Astrocyte of the spinal cord (primary cell): ENCODE results near the gene SNAP91.
"Not testable (repeated sequence)": the region's sequence is repeated elsewhere in the genome, so short reads cannot be mapped to it uniquely, and the experiment has no call there.

ENCODE experiments used
- DNase-seq: peaks from one replicate; pipeline ENCODE4 v3.0.0; 2011; ENCODE audit warnings: low read depth, low spot score
- H3K4me3 ChIP-seq: 2 replicates; pipeline ENCODE4 v1.5.1; 2011; ENCODE audit warnings: low read depth, mild to moderate bottlenecking, low read length, moderate library complexity
- in situ Hi-C: cut with HindIII; loops from 2 replicates; pipeline ENCODE4 v1.10.0; 2017; ENCODE audit warnings: low sequenced_read_pairs
- TF ChIP-seq, protein P1 (sequence below): IDR thresholded peaks from 2 replicates; pipeline ENCODE4 v1.5.1; 2012; ENCODE audit warnings: low read depth, mild to moderate bottlenecking, low read length, inconsistent platforms

SNAP91 gene

GRCh38 chr6:83708970-83709747, at the start of gene SNAP91:
SNAP91 (minus strand) TSS chr6:83709101; CDS start chr6:83707927, 1,174 bp downstream.
- DNase-seq: no peak
- H3K4me3 ChIP-seq: peak within 1 kb of the TSS; percentile 42
- in situ Hi-C loops: no loop called here
- TF ChIP-seq, protein P1, sequence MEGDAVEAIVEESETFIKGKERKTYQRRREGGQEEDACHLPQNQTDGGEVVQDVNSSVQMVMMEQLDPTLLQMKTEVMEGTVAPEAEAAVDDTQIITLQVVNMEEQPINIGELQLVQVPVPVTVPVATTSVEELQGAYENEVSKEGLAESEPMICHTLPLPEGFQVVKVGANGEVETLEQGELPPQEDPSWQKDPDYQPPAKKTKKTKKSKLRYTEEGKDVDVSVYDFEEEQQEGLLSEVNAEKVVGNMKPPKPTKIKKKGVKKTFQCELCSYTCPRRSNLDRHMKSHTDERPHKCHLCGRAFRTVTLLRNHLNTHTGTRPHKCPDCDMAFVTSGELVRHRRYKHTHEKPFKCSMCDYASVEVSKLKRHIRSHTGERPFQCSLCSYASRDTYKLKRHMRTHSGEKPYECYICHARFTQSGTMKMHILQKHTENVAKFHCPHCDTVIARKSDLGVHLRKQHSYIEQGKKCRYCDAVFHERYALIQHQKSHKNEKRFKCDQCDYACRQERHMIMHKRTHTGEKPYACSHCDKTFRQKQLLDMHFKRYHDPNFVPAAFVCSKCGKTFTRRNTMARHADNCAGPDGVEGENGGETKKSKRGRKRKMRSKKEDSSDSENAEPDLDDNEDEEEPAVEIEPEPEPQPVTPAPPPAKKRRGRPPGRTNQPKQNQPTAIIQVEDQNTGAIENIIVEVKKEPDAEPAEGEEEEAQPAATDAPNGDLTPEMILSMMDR: no peak

DNA sequence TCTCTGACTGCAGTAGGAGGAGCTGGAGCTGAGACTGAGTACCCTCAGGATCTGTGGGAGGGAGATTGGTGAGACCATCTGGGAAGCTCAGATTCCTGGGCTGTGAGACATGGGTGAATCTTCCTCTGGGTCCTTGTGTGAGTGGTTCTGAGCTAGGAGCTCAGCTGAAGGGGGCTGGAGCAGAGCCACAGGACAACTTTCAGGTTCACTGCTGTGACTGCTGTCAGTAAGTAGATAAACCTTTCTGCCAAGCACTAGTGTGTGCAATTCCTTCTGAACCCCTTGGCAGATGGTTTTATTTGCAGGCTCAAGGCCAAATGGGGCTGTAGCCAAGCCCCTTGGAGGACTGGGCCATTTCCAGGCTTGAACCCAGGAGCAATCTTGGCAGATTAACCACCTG, 49.6 kb upstream of the SNAP91 start:
- H3K4me3 ChIP-seq: no peak overlapping the region
- in situ Hi-C loops: no loop called here
- no peak for DNase-seq
- TF ChIP-seq, protein P1: no peak

- no peak for DNase-seq
- TF ChIP-seq, protein P1: no peak
- H3K4me3 ChIP-seq: no peak overlapping the region
- in situ Hi-C loops: no loop called here
These were observed 48.1 kb upstream of the SNAP91 start for GRCh38 chr6:83757021-83757420.

DNA sequence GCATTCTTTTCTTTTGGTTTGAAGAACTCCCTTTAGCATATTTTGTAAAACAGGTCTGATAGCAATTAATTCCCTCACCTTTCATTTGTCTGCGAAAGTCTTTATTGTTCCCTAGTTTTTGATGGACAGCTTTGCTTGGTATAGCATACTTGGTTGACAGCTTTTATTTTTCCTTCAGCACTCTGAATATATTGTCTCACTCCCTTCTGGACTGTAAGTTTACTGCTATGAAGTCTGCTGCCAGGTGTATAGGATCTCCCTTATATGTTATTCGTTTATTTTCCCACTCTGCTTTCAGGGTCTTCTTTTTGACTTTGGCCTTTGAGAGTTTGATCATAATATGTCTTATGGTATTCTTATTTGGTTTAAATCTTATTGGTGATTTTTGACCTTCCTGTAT, 47.7 kb upstream of the SNAP91 start:
- no peak overlapping the region for H3K4me3 ChIP-seq
- TF ChIP-seq, protein P1: no peak
- in situ Hi-C loops: no loop called here
- DNase-seq: no peak

- DNase-seq, H3K4me3 ChIP-seq, in situ Hi-C loops: not testable (repeated sequence)
These were observed 43.5 kb upstream of the SNAP91 start for GRCh38 chr6:83752375-83752774.

GRCh38 chr6:83741089-83741488, 32.2 kb upstream of the SNAP91 start:
- TF ChIP-seq, protein P1: no peak
- no peak for DNase-seq
- no peak overlapping the region for H3K4me3 ChIP-seq
- in situ Hi-C loops: no loop called here

DNA sequence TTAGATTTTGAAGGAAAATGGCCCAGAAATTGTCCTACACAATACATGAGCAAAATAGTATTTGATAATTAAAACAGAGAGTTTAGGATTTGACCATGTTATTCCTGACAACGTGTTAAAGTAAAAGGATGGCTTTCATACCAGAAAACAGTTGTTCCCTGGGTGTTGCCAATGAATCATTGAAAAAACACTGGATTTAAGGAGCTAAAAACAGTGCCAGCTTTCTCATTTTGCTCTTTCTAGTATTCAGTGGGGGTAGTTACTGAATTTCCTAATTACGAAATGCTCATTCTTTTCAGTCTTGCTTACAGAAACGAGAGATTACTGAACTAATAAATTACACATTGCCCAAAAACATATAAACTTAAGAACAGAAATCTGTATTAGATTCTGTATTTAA, 26.6 kb upstream of the SNAP91 start:
- in situ Hi-C loops: no loop called here
- H3K4me3 ChIP-seq: no peak overlapping the region
- TF ChIP-seq, protein P1: no peak
- DNase-seq: no peak
